K562 (cell line): ENCODE results near the gene UROD. TPM values are rescaled to one million over a fixed set of nuclear protein-coding genes. Genes with fewer than 3 reads are reported as not detected.
A peak's percentile ranks its signal among the peaks of the same experiment; 100 is the strongest.

Source experiments
- ARID4B ChIP-seq: sonication (generic); formaldehyde crosslinking; IDR thresholded peaks from 2 replicates; pipeline ENCODE4 v1.8.0; 2022; ENCODE audit warnings: mild to moderate bottlenecking, missing genetic modification reagents
- JUND ChIP-seq, 2 experiments: IDR thresholded peaks; 2 replicates in 1 of 2; 3 replicates in 1 of 2; pipeline ENCODE4 v1.6.1; 2011; ENCODE audit warnings: borderline replicate concordance in 2 of 2, low read depth in 2 of 2, low read length in 2 of 2, improper control_type of control experiment in 1 of 2, missing biosample characterization in 1 of 2, missing genetic modification characterization in 1 of 2, missing genetic modification reagents in 1 of 2
- POLR2A ChIP-seq: fragments of 450-650 bp; conservative IDR thresholded peaks from 2 replicates; pipeline ENCODE4 v1.6.1; 2016
- ZNF589 ChIP-seq: fragments of 200-800 bp; sonication (Bioruptor generic); IDR thresholded peaks from 2 replicates; pipeline ENCODE4 v1.6.1; 2016; ENCODE audit warnings: low read depth, missing genetic modification characterization, missing compliant biosample characterization
- polyA plus RNA-seq, 8 experiments: library from polyadenylated mRNA; depleted of rRNA in 4 of 8; stranded (reverse) in 5 of 8; unstranded in 3 of 8; fragments of >200 nt; fragmentation: Nextera tagmentation in 2 of 8; fragmentation: Illumina TruSeq in 1 of 8; extraction: Ambion mirVana in 2 of 8; extraction: Trizol in 1 of 8; gene quantifications; 2 replicates each; pipeline versions ENCODE4 v1.2.1 to v1.2.3, GENCODE V29; 2011 to 2014; ENCODE audit warnings: inconsistent platforms in 1 of 8, missing spikeins in 1 of 8
- total RNA-seq, 7 experiments: library from RNA; depleted of rRNA in 6 of 7; stranded (reverse); fragments of >200 nt in 6 of 7; fragmentation: Illumina TruSeq in 2 of 7; extraction: Trizol in 2 of 7; gene quantifications; 2 replicates each; pipeline versions ENCODE4 v1.2.1 to v1.2.3, GENCODE V29; 2011 to 2021; ENCODE audit warnings: low replicate concordance in 1 of 7
- TF ChIP-seq, protein P1 (sequence below): sonication (generic); formaldehyde crosslinking; IDR thresholded peaks from 2 replicates; pipeline ENCODE4 v1.8.0; 2023; ENCODE audit warnings: missing genetic modification reagents, mild to moderate bottlenecking, borderline replicate concordance

UROD gene
- total and polyA plus RNA-seq, 9 of the 15 experiments (the other 6 are each of a cell fraction or from before 2014, with no cell fraction given), result 533 to 2,933 (median 1,100) TPM

- TF ChIP-seq, protein P1, sequence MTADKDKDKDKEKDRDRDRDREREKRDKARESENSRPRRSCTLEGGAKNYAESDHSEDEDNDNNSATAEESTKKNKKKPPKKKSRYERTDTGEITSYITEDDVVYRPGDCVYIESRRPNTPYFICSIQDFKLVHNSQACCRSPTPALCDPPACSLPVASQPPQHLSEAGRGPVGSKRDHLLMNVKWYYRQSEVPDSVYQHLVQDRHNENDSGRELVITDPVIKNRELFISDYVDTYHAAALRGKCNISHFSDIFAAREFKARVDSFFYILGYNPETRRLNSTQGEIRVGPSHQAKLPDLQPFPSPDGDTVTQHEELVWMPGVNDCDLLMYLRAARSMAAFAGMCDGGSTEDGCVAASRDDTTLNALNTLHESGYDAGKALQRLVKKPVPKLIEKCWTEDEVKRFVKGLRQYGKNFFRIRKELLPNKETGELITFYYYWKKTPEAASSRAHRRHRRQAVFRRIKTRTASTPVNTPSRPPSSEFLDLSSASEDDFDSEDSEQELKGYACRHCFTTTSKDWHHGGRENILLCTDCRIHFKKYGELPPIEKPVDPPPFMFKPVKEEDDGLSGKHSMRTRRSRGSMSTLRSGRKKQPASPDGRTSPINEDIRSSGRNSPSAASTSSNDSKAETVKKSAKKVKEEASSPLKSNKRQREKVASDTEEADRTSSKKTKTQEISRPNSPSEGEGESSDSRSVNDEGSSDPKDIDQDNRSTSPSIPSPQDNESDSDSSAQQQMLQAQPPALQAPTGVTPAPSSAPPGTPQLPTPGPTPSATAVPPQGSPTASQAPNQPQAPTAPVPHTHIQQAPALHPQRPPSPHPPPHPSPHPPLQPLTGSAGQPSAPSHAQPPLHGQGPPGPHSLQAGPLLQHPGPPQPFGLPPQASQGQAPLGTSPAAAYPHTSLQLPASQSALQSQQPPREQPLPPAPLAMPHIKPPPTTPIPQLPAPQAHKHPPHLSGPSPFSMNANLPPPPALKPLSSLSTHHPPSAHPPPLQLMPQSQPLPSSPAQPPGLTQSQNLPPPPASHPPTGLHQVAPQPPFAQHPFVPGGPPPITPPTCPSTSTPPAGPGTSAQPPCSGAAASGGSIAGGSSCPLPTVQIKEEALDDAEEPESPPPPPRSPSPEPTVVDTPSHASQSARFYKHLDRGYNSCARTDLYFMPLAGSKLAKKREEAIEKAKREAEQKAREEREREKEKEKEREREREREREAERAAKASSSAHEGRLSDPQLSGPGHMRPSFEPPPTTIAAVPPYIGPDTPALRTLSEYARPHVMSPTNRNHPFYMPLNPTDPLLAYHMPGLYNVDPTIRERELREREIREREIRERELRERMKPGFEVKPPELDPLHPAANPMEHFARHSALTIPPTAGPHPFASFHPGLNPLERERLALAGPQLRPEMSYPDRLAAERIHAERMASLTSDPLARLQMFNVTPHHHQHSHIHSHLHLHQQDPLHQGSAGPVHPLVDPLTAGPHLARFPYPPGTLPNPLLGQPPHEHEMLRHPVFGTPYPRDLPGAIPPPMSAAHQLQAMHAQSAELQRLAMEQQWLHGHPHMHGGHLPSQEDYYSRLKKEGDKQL (CRISPR knock-in tag), result 0 out of 2 replicates have a peak, but pooled peaks have one; percentile 70
- TF ChIP-seq JUND (IDR thresholded peaks at IDR 0.05; ENCODE audit: borderline replicate concordance, low read depth, low read length), result peak; percentile 27; the same call in 1 of the 2 replicates
- TF ChIP-seq JUND (tag; IDR thresholded peaks at IDR 0.05; ENCODE audit: borderline replicate concordance, low read depth, low read length), result no peak; the same call in 2 of the 3 replicates
- TF ChIP-seq ARID4B (CRISPR knock-in tag), result peak; percentile 99
- peak; percentile 63 for TF ChIP-seq POLR2A
- TF ChIP-seq ZNF589 (CRISPR knock-in tag), result no peak
Observed at GRCh38 chr1:45010855-45011811, 921 bp upstream of the UROD start, which contains the start of gene HECTD3 (continued).
